ENCODE data around the gene BCL6.
"Not testable (repeated sequence)": the region's sequence is repeated elsewhere in the genome, so short reads cannot be mapped to it uniquely, and the experiment has no call there.

The BCL6 gene

GRCh38 chr3:187709155-187709554 is 36.1 kb downstream of the BCL6 start:
- no peak for DNase-seq

- DNase-seq: no peak
These were observed 36.6 kb downstream of the BCL6 start for GRCh38 chr3:187708696-187709095.

GRCh38 chr3:187706971-187707370 is 38.3 kb downstream of the BCL6 start:
- no peak for DNase-seq

GRCh38 chr3:187705164-187705563 is 40.1 kb downstream of the BCL6 start:
- no peak for DNase-seq

GRCh38 chr3:187702507-187703033 is 42.7 kb downstream of the BCL6 start, which contains the start of gene RTP2:
Gene RTP2 (minus strand): TSS chr3:187702557. CDS start chr3:187702128, 429 bp downstream.
- DNase-seq: no peak

GRCh38 chr3:187700249-187700648 is 45.0 kb downstream of the BCL6 start:
- no peak for DNase-seq

GRCh38 chr3:187698499-187699399 is 46.5 kb downstream of the BCL6 start:
- DNase-seq: no peak

- DNase-seq: no peak
These were observed 49.2 kb downstream of the BCL6 start for GRCh38 chr3:187696021-187696420.

GRCh38 chr3:187695449-187695848 is 49.8 kb downstream of the BCL6 start:
- DNase-seq: no peak

GRCh38 chr3:187694801-187695200 is 50.5 kb downstream of the BCL6 start:
- no peak for DNase-seq

- no peak for DNase-seq
These were observed 51.8 kb downstream of the BCL6 start for GRCh38 chr3:187693431-187693830.

- no peak for DNase-seq
These were observed 55.3 kb downstream of the BCL6 start for GRCh38 chr3:187689984-187690383.

GRCh38 chr3:187686621-187687273 is 58.5 kb downstream of the BCL6 start:
- DNase-seq: no peak

- DNase-seq: no peak
These were observed 59.3 kb downstream of the BCL6 start for GRCh38 chr3:187685948-187686347.

- DNase-seq: no peak
These were observed 60.4 kb downstream of the BCL6 start for GRCh38 chr3:187684880-187685279.

GRCh38 chr3:187684444-187684843 is 60.8 kb downstream of the BCL6 start:
- DNase-seq: no peak

GRCh38 chr3:187681756-187682155 is 63.5 kb downstream of the BCL6 start:
- DNase-seq: not testable (repeated sequence)

- DNase-seq: peak; percentile 12
These were observed 65.5 kb downstream of the BCL6 start for GRCh38 chr3:187679638-187680396.

- no peak for DNase-seq
These were observed 66.5 kb downstream of the BCL6 start for GRCh38 chr3:187678726-187679268.

GRCh38 chr3:187677604-187678003 is 67.7 kb downstream of the BCL6 start:
- DNase-seq: no peak

GRCh38 chr3:187673012-187673411 is 72.3 kb downstream of the BCL6 start:
- no peak for DNase-seq

Data from KG1 (cell line).